Pancreas (tissue), 10 donors: ENCODE data around the gene SYNJ2. TPM values are rescaled to one million over a fixed set of nuclear protein-coding genes. Genes with fewer than 3 reads are reported as not detected.

Experiments
- ATAC-seq, 4 donors: fragments of 200-7000 bp; cut with Tn5 transposase; one replicate each; pipeline versions ENCODE4 v1.8.0 to v1.9.1; 2020; ENCODE audit warnings: mild to moderate bottlenecking in 4 of 4, moderate library complexity in 4 of 4
- DNase-seq, 6 donors: peaks; one replicate each; pipeline ENCODE4 v3.0.0-alpha.2; 2020
- FAIRE-seq: peaks from 2 replicates; lab custom pipeline; 2012; peaks lifted over from hg19 to GRCh38; lab: Jason Lieb, UNC
- H3K27ac ChIP-seq, 4 donors: fragments of 200-600 bp; sonication (generic); 1 replicate in 3 of 4; 2 replicates in 1 of 4; pipeline versions ENCODE4 v1.5.0 to v1.8.0; 2020
- H3K27me3 ChIP-seq, 4 donors: fragments of 200-600 bp; one replicate each; pipeline ENCODE4 v1.8.0; 2021
- H3K36me3 ChIP-seq, 3 donors: fragments of 200-600 bp; sonication (generic) in 1 of 3; one replicate each; pipeline versions ENCODE4 v1.5.0 to v1.8.0; 2020 to 2021
- H3K4me1 ChIP-seq, 3 donors: fragments of 200-600 bp; one replicate each; pipeline ENCODE4 v1.8.0; 2021
- H3K4me3 ChIP-seq, 4 donors: fragments of 200-600 bp; sonication (generic) in 2 of 4; one replicate each; pipeline versions ENCODE4 v1.5.0 to v1.8.0; 2020 to 2021
- H3K9me3 ChIP-seq, 4 donors: fragments of 200-600 bp; one replicate each; pipeline ENCODE4 v1.8.0; 2021
- CTCF ChIP-seq, 4 donors: fragments of 200-600 bp; sonication (generic) in 3 of 4; IDR thresholded peaks; one replicate each; pipeline versions ENCODE4 v1.5.0 to v1.8.0; 2021; ENCODE audit warnings: antibody characterized with exemption in 4 of 4
- whole genome bisulfite sequencing, 2 donors: extraction: QIAGEN DNeasy Blood & Tissue Kit; methylation state at CpG; one replicate each; pipeline ENCODE4 v1.1.7; 2013; 5-methylcytosine and 5-hydroxymethylcytosine counted together
- intact Hi-C, 3 donors: fragments of 100-400 bp; cut with DNase I; formaldehyde crosslinking; loops; one replicate each; pipeline versions ENCODE4 v1.11.1 to v1.14.2; 2022
- polyA plus RNA-seq, 2 donors: library from polyadenylated mRNA; stranded (reverse); fragments of 200-250 nt; gene quantifications; one replicate each; pipeline ENCODE4 v1.2.3, GENCODE V29; 2013
- total RNA-seq, 6 donors: library from RNA; stranded (reverse); fragmentation: NEBNext Ultra II Directional in 4 of 6; extraction: Animal tissue kit (Norgen Biotek cat#: 25700) in 4 of 6; gene quantifications; one replicate each; pipeline versions ENCODE4 v1.2.1 to v1.2.4, GENCODE V29; 2021 to 2023
- donor health status: healthy with polysubstance abuse.
- donor health status: DM: no; HTN: no; CAD: no; lungs with moderate emphysema.
- donor health status: DM: no; HTN: no; CAD: no.
- donor health status: control.
- donor health status: control.
- donor health status: Bipolar disorder and iron deficiency.
- donor health status: DM: yes; HTN: yes; CAD: no.
- donor health status: DM: no; HTN: no; CAD: no.
- donor health status: DM: no; HTN: no; CAD: no.
- donor health status: DM: yes; HTN: yes; CAD: no.

The SYNJ2 gene
- total and polyA plus RNA-seq, 8 donors: 7.9 to 17.1 (median 9.9) TPM

GRCh38 chr6:157956171-157956730, 25.4 kb upstream of the SYNJ2 start:
- DNase-seq: no peak
- no peak for FAIRE-seq
- no peak overlapping the region for H3K4me3 ChIP-seq

GRCh38 chr6:157959451-157960227, 22.0 kb upstream of the SYNJ2 start:
- Histone ChIP-seq H3K4me3 (no peak overlapping the region), H3K27me3 (no peaks in the 10 kb centered on the region), H3K4me1 (peaks cover 0 to 5% (median 0%) of the 10 kb centered on the region in 3 donors), H3K36me3 (no peaks in the 10 kb centered on the region), H3K27ac (no peak overlapping the region), H3K9me3 (no peaks in the 10 kb centered on the region)
- FAIRE-seq: no peak
- DNase-seq: no peak
- no peak for TF ChIP-seq CTCF (IDR thresholded peaks at IDR 0.05)
- no peak for ATAC-seq
- intact Hi-C loops: no loop called here
- WGBS, 2 donors: 90 to 100% methylated on average over 1 of the region's 1 CpG

More at GRCh38 chr6:157956171-157956730, 25.4 kb upstream of the SYNJ2 start:
- 97 to 98% methylated on average over 12 of the region's 12 CpGs for WGBS, 2 donors
- H3K36me3 ChIP-seq: no peaks in the 10 kb centered on the region
- H3K9me3 ChIP-seq: no peaks in the 10 kb centered on the region
- intact Hi-C loops: no loop called here
- H3K27me3 ChIP-seq: no peaks in the 10 kb centered on the region
- H3K27ac ChIP-seq: no peak overlapping the region
- no peak for TF ChIP-seq CTCF (IDR thresholded peaks at IDR 0.05)
- H3K4me1 ChIP-seq: peaks cover 0 to 7% (median 0%) of the 10 kb centered on the region in 3 donors
- ATAC-seq: no peak

- Histone ChIP-seq H3K27me3 (no peaks in the 10 kb centered on the region), H3K4me3 (no peak overlapping the region), H3K9me3 (no peaks in the 10 kb centered on the region), H3K27ac (no peak overlapping the region), H3K4me1 (peaks cover 0 to 5% (median 0%) of the 10 kb centered on the region in 3 donors), H3K36me3 (no peaks in the 10 kb centered on the region)
- DNase-seq (no peak), ATAC-seq (no peak), FAIRE-seq (no peak)
- TF ChIP-seq CTCF (IDR thresholded peaks at IDR 0.05): no peak
- intact Hi-C loops: no loop called here
- WGBS, 2 donors: 91 to 94% methylated on average over 5 of the region's 5 CpGs
Observed at GRCh38 chr6:157961153-157961831, 20.4 kb upstream of the SYNJ2 start.

GRCh38 chr6:157961832-157962575, 19.7 kb upstream of the SYNJ2 start:
- peaks cover 0 to 5% (median 0%) of the 10 kb centered on the region in 3 donors for H3K4me1 ChIP-seq
- no peaks in the 10 kb centered on the region for H3K36me3 ChIP-seq
- H3K9me3 ChIP-seq: no peaks in the 10 kb centered on the region
- ATAC-seq (no peak), DNase-seq (no peak), FAIRE-seq (no peak)
- no peak for TF ChIP-seq CTCF (IDR thresholded peaks at IDR 0.05)
- WGBS, 2 donors: 91 to 94% methylated on average over 13 of the region's 13 CpGs
- intact Hi-C loops: no loop called here
- no peak overlapping the region for H3K4me3 ChIP-seq
- H3K27ac ChIP-seq: no peak overlapping the region
- no peaks in the 10 kb centered on the region for H3K27me3 ChIP-seq
